Nucleus accumbens (tissue), 56 donors: Measurements from ENCODE around the gene CYS1.
A peak's percentile ranks its signal among the peaks of the same experiment; 100 is the strongest.
"Not testable (repeated sequence)": the region's sequence is repeated elsewhere in the genome, so short reads cannot be mapped to it uniquely, and the experiment has no call there.

Experiments
- DNase-seq, 56 donors: peaks; one replicate each; lab custom pipeline; 2025; lab: John Stamatoyannopoulos, UW

The CYS1 gene, protein sequence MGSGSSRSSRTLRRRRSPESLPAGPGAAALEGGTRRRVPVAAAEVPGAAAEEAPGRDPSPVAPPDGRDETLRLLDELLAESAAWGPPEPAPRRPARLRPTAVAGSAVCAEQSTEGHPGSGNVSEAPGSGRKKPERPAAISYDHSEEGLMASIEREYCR

DNA sequence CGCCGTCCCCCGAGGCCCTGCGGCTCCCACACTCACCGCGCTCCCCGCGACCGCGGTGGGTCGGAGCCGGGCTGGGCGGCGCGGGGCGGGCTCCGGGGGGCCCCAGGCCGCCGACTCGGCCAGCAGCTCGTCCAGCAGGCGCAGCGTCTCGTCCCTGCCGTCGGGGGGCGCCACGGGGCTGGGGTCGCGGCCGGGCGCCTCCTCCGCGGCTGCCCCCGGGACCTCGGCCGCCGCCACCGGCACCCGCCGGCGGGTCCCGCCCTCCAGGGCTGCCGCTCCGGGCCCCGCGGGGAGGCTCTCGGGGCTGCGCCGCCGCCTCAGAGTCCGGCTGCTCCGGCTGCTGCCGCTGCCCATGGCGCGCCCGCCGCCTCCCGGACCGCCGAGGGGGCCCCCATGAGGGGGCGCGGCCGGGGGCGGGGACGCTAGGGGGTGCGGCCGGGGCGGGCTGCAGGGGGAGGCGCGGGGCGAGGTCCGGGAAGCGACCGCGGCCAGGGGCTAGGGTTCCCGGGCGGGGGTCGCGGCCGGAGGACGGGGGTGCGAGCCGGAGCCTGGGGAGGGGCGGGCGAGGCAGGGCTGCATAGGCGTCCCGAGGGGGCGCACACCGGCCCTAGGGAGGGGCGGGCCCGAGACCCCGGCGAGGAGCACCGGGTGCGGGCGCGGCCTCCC, at the start of gene CYS1:
Gene CYS1, minus strand, starts transcription at position 542 of the 666 bp plus-strand sequence. Its CDS starts 188 bp downstream, at position 354.
- DNase-seq = peak in 2 of 56 donors; percentile 34 to 69

DNA sequence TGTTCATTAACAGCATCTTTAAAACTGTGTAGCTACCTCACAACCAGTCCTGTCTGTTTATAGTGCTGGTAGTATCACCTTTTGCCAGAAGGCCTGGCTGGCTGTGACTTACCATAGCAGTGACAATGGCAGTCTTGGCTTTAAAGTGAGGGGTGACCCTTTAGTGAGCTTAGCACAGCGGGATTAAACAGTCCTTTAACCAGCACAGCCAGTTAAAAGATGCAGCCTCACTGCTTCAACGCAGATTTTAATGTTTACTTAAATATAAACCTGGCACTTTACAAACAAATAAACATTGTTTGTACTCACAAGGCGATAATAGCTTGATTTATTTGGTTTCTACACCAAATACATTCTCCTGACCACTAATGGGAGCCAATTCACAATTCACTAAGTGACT, 49.3 kb upstream of the CYS1 start:
- no peak for DNase-seq

DNA sequence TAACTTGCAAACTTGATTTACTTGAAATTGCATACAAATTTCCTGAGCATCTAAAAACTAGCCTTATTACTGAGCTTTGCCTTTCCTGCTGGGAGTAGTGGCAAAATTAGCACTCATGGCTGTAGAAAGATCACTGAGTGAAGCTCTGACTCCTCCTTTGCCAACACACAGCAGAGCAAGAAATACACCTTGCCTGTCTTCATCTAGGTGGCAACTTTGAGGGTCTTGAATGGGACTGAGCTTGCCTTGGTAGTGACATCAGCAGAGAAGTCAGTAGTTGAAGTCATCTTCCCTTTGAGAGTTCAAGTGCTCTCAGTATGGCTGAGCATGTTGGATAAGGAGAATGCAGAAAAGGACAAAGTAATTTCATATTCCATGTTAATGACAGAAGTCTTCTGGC, 48.2 kb upstream of the CYS1 start:
- no peak for DNase-seq

DNA sequence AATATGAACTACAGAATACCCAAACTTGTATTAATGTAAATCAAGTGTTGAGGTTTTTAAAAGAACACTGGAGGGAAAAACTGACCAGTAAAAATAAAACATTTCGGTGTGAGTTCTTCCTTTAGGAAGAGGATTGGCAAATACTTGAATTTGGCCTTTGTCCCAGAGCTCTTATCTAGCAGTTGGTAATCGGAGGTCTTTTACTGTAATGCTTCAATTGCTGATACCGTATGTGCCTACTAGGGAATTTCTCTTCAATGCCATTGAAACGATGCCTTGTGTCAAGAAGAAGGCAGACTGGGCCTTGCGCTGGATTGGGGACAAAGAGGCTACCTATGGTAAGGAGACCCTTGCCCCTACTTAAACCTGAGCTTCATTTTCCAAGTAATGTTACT, 46.4 kb upstream of the CYS1 start:
- DNase-seq = no peak

DNA sequence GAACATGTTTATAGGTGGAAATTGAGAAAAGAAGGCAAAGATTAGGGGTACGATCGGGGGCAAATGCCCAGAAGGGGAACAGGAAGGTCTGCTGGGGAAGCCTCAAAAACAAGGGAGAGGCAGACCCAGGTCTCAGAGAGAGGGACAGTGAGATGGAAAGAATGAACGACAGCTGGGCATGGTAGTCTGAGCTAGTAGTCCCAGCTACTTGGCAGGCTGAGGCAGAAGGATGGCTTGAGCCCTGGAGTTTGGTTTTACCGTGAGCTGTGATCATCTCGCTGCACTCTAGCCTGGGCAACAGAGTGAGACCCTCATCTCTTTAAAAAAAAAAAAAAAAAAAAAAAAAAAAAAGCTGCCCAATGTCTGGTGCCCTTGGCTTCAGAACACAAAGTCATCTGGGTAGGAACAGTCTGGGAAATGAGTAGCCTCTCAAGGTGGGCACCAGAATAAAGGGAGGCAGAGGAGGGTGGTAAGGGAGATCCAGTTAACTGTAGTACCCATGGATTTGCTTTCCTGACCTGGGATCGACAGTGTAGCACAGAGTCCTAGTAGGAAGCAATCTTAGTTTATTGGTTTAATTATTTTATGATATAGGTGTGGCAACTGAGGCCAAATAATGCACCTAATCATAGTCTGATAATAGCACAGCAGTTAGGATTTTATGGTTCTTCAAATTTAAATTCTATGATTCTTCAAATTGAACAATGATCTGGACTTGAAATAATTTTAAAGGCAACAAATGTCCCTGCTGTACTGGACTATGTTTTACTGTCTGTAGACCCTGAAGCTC, 45.8 kb upstream of the CYS1 start:
- no peak for DNase-seq

DNA sequence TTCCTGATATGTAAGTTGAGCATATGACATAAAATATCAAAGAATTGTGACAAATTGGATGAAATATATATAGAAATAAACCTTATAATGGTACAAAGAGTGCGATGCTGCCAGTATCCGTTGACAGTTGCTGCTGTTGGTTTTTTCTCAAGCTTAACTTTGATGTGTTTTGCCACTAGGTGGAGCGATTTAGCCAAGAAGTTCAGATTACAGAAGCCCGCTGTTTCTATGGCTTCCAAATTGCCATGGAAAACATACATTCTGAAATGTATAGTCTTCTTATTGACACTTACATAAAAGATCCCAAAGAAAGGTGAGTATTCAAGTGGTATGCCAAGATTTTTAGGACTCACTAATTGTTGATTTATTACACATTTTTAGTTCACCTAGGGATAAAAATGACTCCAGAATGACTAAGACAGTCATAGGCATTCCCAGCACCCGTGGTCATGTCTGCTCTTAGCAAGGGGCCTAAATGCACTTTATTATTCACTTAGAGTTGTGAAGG, 44.4 kb upstream of the CYS1 start:
- peak in 15 of 56 donors; percentile 3 to 51 (median 10) for DNase-seq

DNA sequence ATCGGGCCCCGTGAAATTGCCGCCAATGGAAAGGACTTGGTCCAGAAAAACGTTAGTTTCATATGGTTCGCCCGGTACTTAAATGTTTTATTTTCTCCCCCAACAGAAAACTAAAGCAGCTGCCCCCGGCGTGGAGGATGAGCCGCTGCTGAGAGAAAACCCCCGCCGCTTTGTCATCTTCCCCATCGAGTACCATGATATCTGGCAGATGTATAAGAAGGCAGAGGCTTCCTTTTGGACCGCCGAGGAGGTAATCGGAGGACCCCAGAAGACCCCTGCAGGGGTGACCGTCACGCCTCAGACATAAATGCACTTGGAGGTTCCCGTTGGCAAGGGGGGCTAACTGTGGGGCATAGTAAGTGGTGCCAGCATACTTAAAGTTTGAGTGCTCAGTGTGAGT, 43.1 kb upstream of the CYS1 start:
- no peak for DNase-seq

DNA sequence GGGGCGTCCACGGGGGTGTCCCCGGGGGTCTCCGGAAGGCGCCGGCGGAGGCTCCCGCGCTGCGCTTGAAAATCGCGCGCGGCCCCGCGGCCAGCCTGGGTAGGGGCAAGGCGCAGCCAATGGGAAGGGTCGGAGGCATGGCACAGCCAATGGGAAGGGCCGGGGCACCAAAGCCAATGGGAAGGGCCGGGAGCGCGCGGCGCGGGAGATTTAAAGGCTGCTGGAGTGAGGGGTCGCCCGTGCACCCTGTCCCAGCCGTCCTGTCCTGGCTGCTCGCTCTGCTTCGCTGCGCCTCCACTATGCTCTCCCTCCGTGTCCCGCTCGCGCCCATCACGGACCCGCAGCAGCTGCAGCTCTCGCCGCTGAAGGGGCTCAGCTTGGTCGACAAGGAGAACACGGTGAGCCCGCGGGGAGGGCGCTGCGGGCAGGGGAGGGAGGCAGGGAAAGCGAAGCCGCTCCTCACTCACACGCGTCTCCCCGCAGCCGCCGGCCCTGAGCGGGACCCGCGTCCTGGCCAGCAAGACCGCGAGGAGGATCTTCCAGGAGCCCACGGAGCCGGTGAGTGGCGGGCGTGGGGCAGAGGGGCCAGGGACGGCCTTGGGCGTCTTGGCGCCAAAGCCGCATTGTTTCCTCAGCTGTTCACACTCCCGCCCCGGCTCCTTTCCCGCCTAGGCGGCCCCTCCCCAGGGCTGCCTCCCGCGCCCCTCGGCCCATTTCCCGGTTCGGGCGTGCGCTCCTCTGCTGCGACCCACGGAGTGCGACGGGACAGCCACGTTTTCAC, 42.5 kb upstream of the CYS1 start, which contains the start of gene RRM2:
Gene RRM2, plus strand, starts transcription at position 240 of the 781 bp plus-strand sequence. Its CDS starts 60 bp downstream, at position 300.
- DNase-seq = peak in 55 of 56 donors; percentile 23 to 95 (median 76)

DNA sequence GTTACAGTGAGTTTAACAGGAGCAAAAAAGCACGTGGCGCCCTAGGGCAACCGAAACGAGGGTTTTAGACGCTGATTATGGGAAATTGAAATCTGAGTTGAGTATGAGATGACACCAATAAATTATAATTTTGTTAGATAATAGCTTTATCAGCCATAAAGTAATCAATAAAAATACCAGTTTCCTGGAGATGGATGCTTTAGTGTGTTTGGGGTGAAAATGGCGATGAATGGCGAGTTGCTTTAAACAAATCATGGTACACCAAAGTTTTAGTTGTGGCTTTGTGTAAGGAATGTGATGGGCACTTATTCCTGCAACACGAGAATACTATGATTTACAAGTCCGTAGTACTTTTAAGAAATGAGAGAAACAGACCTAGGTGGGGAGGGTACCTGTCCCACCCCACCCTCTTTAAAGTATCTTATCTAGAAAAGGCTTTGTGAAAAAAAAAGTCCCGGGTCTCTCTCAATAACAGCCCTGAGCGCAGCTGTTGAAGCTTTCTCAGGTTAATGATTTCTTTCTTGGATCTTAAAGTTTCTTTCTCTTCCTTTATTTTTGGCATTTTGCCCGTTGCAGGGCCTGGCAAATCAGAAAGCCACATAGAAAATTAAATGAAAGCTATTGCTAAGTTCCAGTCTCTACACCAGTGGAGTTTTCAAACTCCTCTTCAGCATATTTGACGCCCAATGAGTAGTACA, 40.8 kb upstream of the CYS1 start:
- DNase-seq = no peak

DNA sequence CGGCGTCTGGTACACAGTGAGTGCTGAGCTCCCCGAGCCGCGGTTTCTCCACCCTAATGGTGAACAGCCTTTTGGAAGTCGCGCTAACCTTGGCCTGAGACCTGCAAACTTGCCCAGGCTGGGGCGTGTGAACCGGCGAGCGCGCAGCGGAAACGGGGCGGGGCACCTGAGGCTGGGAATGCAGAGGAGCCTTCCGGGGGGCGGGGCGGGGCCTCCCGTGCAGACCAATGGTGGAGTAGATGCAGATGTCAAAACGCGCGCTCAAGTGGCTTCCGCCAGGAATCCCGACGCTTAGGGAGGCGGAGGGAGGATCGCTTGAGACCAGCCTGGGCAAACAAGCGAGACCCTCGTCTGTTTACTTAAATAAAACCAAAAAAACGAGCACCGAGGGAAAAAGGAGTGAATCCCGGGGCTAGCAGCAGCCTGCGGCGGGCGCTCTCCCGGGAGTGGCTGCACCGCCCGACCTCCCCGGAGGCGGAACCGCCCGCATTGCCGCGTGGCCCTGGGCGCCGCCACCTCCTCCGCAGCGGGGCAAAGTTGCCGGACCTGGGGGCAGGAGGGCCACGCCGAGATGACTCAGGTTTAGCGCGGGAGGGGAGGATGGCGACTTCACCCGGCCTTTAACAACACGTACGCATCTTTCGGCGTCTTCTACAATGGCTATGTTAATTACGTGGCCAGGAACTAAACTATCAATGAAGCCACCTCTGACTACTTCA, 40.1 kb upstream of the CYS1 start:
- DNase-seq = peak in 54 of 56 donors; percentile 8 to 90 (median 51)

DNA sequence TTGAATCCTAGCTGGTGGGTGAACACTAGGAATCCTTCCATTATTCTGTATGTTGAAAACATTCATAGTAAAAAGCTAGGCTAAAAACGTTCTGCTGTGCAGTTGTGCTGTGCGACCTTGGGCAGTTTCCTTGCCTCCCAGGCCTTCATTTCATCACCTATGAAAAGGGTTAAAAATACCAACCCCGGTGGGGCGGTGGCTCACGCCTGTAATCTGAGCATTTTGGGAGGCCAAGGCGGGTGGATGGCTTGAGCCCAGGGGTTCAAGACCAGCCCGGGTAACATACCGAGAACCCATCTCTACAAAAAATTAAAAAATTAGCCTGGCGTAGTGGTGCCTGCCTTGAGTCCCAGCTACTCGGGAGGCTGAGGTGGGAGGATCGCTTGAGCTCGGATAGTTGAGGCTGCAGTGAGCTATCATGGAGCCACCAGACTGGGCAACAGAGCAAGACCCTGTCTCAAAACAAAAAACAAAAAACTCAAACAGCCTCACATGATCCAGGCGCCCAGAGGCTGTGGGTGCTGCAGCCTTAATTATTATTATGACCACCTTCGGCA, 39.5 kb upstream of the CYS1 start:
- no peak for DNase-seq

DNA sequence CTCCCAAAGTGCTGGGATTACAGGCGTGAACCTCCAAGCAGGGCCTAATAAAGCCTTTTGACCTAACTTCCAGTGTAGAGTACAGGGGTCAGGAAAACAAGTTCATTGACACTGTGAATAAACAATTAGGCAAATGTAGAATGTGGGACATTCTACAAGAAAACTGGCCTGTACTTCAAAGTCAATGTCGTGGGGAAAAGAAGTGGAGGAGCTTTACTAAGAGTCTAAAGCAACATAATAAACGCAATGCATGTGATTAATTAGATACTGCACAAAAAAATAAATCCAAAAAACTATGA, 38.8 kb upstream of the CYS1 start:
- no peak for DNase-seq

DNA sequence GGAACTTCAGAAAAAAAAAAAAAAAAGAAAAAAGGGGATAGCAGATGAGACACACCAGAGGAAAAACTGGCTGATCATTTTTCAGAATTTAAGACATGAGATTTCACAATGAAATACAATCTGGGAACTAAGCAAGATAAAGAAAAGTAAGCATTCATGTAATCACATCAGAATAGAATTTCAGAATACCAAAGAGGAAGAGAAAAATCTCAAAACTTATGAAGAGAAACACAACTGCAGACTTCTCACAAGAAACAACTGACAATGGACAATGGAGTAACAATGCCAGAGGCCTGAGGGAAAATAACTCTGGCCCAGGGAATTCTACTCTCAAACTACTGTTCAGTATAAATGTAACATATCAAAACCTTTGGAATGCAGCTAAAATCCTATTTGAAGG, 29.1 kb upstream of the CYS1 start:
- no peak for DNase-seq

DNA sequence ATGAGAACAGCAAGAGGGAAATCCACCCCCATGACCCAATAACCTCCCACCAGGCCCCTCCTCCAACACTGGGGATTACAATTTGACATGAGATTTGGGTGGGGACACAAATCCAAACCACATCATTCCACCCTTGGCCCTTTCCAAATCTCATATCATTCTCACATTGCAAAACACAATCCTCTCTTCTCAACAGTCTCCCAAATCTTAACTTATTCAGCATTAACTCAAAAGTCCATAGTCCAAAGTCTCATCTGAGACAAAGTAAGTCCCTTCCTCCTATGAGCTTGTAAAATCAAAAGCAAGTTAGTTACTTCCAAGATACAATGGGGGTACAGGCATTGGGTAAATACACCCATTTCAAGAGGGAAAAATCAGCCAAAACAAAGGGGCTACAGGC, 24.7 kb upstream of the CYS1 start:
- DNase-seq = not testable (repeated sequence)

DNA sequence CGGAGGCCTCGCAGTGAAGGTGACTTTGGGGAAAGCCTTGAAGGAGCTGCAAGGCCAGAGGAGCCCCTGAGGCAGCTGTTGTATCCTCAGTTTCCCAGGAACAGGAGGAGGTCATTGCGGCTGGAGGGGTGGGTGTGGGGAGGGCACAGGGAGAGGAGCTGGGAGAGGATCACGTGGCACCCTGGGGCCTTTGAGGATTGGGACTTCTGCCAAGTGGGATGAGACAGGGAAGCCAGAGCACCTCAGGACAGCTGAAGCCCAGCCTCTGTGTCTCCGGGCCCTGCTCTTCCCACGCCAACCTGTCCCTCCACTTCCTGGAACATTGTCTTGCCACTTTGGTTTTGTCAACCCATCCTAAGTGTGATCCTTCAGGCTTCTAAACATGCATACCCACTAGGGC, 23.0 kb upstream of the CYS1 start:
- DNase-seq = no peak

DNA sequence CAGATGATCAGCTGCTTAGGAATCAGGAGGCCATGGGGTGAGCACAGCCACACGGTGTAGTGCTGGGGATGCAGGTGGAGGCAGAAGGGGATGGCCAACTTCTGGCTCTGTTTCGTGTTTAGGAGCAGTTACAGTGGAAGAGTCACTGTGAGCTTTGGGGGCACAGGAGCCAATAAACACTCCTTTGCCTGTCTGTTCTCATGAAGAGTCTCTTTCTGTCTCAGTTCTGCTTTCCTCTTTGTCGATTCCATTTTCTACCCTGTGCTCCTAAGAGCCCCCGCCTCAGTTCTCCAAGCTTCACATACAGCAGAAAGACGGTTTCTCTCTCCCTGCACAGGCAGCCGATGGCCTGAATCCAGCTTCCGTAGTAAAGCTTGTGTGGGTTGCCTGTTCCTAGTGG, 21.3 kb upstream of the CYS1 start:
- no peak for DNase-seq

DNA sequence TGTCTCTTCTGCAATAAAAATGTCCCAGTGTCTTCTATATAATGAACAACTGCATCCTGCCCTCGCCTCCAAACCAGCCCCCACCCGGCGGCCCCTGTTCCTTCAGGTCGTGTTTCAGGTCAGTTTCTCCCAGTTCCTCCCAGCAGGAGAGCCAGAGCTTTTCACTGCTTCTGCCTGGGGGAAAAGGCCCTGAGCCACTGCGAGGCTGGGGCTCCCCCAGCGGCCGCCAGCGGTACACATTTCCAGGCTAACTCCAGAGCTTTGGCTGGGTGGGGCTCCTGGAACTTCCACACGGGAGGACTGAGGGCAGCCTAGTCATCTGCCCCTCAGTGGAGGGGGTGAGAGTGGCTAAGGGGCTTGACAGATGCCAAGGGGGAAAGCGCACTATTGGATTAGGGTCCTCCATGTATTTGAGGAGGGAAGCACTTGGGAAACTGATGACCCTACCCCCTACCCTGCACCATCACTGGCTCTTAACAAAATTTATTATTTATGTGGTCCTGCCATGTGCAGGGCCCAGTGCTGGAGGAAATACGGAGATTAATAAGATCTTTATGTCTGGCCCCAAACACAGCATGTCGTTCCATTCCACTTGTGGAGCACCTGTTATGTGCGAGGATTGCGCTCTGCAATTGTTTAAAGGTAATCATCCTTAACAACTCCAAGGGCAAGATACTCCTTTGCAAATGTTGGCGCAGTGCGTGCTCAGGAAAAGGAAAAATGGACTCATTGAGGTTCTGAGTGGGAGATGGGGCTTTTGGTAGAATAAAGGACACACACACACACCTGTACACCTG, 17.3 kb upstream of the CYS1 start:
- peak in 37 of 56 donors; percentile 3 to 73 (median 26) for DNase-seq

DNA sequence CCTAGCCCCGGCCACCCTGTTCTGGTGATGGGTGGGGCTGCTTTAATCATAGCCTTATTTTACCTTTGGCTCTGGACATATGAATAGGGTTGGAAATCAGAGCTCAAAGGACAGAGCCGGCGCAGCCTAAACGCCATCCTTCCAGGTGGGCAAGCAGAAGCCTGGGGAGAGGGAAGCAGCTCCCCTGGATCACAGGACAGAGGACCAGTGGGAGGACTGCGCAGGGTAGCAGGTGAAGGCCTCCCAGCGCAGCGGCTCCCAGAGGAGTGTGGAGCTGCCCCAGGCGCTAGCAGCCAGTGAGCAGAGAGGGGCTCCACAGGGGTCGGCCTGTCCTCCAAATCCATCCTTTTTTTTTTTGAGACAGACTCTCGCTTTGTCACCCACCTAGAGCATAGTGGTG, 16.4 kb upstream of the CYS1 start:
- no peak for DNase-seq
